ENCODE measurements around the gene TMEM131. TPM values are rescaled to one million over a fixed set of nuclear protein-coding genes. Genes with fewer than 3 reads are reported as not detected.

The TMEM131 gene
- total RNA-seq, 1 experiment from 2014 or later, result 28.9 TPM

- Histone ChIP-seq H3K27me3 (replicated peaks; ENCODE audit: insufficient read depth, low read depth, low read length, poor library complexity) (no peaks in the 10 kb centered on the region), H3K36me3 (ENCODE audit: insufficient read depth, low read length, poor library complexity, severe bottlenecking) (no peaks in the 10 kb centered on the region), H3K4me3 (ENCODE audit: low read depth, low read length, poor library complexity, severe bottlenecking) (no peak overlapping the region), H3K4me1 (ENCODE audit: insufficient read depth, low read length, poor library complexity, severe bottlenecking) (no peaks in the 10 kb centered on the region), H3K9me3 (ENCODE audit: low read depth, low read length, poor library complexity, severe bottlenecking) (no peaks in the 10 kb centered on the region), H3K27ac (ENCODE audit: low read depth, low read length, poor library complexity, severe bottlenecking) (no peak overlapping the region)
- intact Hi-C loops (cut with micrococcal nuclease; ENCODE audit: unreplicated experiment), result no loop called here
- no peak for DNase-seq (ENCODE audit: low spot score)
- BruUV-seq (replicated peaks), result no TSS peak
- CTCF ChIA-PET, result no interaction called here
- no peak for TF ChIP-seq EZH2 (IDR thresholded peaks at IDR 0.05; ENCODE audit: borderline replicate concordance, low read depth, low read length, poor library complexity, severe bottlenecking)
- no peak for TF ChIP-seq CTCF (conservative IDR thresholded peaks at IDR 0.05; ENCODE audit: low read depth, low read length)
- POLR2A ChIA-PET (ENCODE audit: low non-redundant PET), result interaction anchor here (0.7 kb wide), 1 partner anchor 267 kb away, joined by 3 read pairs; no protein-coding TSS in a partner anchor
Measured at GRCh38 chr2:97737421-97738178, 258.1 kb downstream of the TMEM131 start.

GRCh38 chr2:97736608-97737330 is 259.0 kb downstream of the TMEM131 start:
- POLR2A ChIA-PET (ENCODE audit: low non-redundant PET), result interaction anchor here (0.7 kb wide), 1 partner anchor 268 kb away, joined by 3 read pairs; no protein-coding TSS in a partner anchor
- CTCF ChIA-PET, result no interaction called here
- Histone ChIP-seq H3K27ac (ENCODE audit: low read depth, low read length, poor library complexity, severe bottlenecking) (no peak overlapping the region), H3K9me3 (ENCODE audit: low read depth, low read length, poor library complexity, severe bottlenecking) (no peaks in the 10 kb centered on the region), H3K27me3 (replicated peaks; ENCODE audit: insufficient read depth, low read depth, low read length, poor library complexity) (no peaks in the 10 kb centered on the region), H3K4me1 (ENCODE audit: insufficient read depth, low read length, poor library complexity, severe bottlenecking) (no peaks in the 10 kb centered on the region), H3K4me3 (ENCODE audit: low read depth, low read length, poor library complexity, severe bottlenecking) (no peak overlapping the region), H3K36me3 (ENCODE audit: insufficient read depth, low read length, poor library complexity, severe bottlenecking) (no peaks in the 10 kb centered on the region)
- BruUV-seq (replicated peaks), result no TSS peak
- intact Hi-C loops (cut with micrococcal nuclease; ENCODE audit: unreplicated experiment), result no loop called here
- no peak for TF ChIP-seq CTCF (conservative IDR thresholded peaks at IDR 0.05; ENCODE audit: low read depth, low read length)
- TF ChIP-seq EZH2 (IDR thresholded peaks at IDR 0.05; ENCODE audit: borderline replicate concordance, low read depth, low read length, poor library complexity, severe bottlenecking), result no peak
- DNase-seq (ENCODE audit: low spot score), result no peak

- POLR2A ChIA-PET (ENCODE audit: low non-redundant PET), result no interaction called here
- no TSS peak for BruUV-seq (replicated peaks)
- no peaks in the 10 kb centered on the region for H3K27me3 ChIP-seq (replicated peaks; ENCODE audit: insufficient read depth, low read depth, low read length, poor library complexity)
- no peaks in the 10 kb centered on the region for H3K4me1 ChIP-seq (ENCODE audit: insufficient read depth, low read length, poor library complexity, severe bottlenecking)
- H3K9me3 ChIP-seq (ENCODE audit: low read depth, low read length, poor library complexity, severe bottlenecking), result no peaks in the 10 kb centered on the region
- no peak for DNase-seq (ENCODE audit: low spot score)
- no peak overlapping the region for H3K27ac ChIP-seq (ENCODE audit: low read depth, low read length, poor library complexity, severe bottlenecking)
- no peaks in the 10 kb centered on the region for H3K36me3 ChIP-seq (ENCODE audit: insufficient read depth, low read length, poor library complexity, severe bottlenecking)
- intact Hi-C loops (cut with micrococcal nuclease; ENCODE audit: unreplicated experiment), result no loop called here
- TF ChIP-seq EZH2 (IDR thresholded peaks at IDR 0.05; ENCODE audit: borderline replicate concordance, low read depth, low read length, poor library complexity, severe bottlenecking), result no peak
- no peak for TF ChIP-seq CTCF (conservative IDR thresholded peaks at IDR 0.05; ENCODE audit: low read depth, low read length)
- CTCF ChIA-PET, result no interaction called here
- H3K4me3 ChIP-seq (ENCODE audit: low read depth, low read length, poor library complexity, severe bottlenecking), result no peak overlapping the region
Measured at GRCh38 chr2:97736185-97736584, 259.6 kb downstream of the TMEM131 start.
